Stomach (tissue), 4 donors: ENCODE data around the gene FRY.

Source experiments
- POLR2A ChIP-seq, 4 donors: fragments of 450-650 bp; IDR thresholded peaks; one replicate each; pipeline ENCODE4 v1.6.1; 2016; ENCODE audit warnings: antibody characterized with exemption in 4 of 4, control low read depth in 2 of 4, mild to moderate bottlenecking in 1 of 4, moderate library complexity in 1 of 4
- POLR2AphosphoS5 ChIP-seq, 3 donors: sonication (generic); formaldehyde crosslinking; IDR thresholded peaks; one replicate each; pipeline ENCODE4 v1.6.1; 2016; ENCODE audit warnings: antibody characterized with exemption in 3 of 3

- TF ChIP-seq POLR2A (IDR thresholded peaks at IDR 0.05) (no peak), POLR2AphosphoS5 (IDR thresholded peaks at IDR 0.05) (no peak)
Measured at GRCh38 chr13:32142956-32143375, 111.4 kb downstream of the FRY start.
